GM18909 (cell line): ENCODE data around the gene OTOP3.

Source experiments
- ATAC-seq: cut with Tn5 transposase; IDR thresholded peaks from one replicate; pipeline ENCODE4 v1.9.1; 2021; ENCODE audit warnings: mild to moderate bottlenecking; ENCODE audit not compliant: unreplicated experiment, poor library complexity

OTOP3 gene

GRCh38 chr17:74916851-74917199, 18.9 kb upstream of the OTOP3 start:
- no peak for ATAC-seq

- no peak for ATAC-seq
These were observed 18.3 kb upstream of the OTOP3 start for GRCh38 chr17:74917430-74917829.

- ATAC-seq, result no peak
These were observed 16.8 kb upstream of the OTOP3 start for GRCh38 chr17:74918906-74919305.

GRCh38 chr17:74919440-74920305, 16.0 kb upstream of the OTOP3 start:
- ATAC-seq, result no peak

- no peak for ATAC-seq
These were observed 15.4 kb upstream of the OTOP3 start for GRCh38 chr17:74920306-74920620.

GRCh38 chr17:74920642-74921025, 15.1 kb upstream of the OTOP3 start:
- ATAC-seq, result no peak

- no peak for ATAC-seq
These were observed 14.5 kb upstream of the OTOP3 start for GRCh38 chr17:74921026-74921681.

GRCh38 chr17:74921769-74922168, 13.9 kb upstream of the OTOP3 start:
- ATAC-seq, result no peak

- no peak for ATAC-seq
These were observed 13.5 kb upstream of the OTOP3 start for GRCh38 chr17:74922172-74922571.

GRCh38 chr17:74922694-74923537, 12.8 kb upstream of the OTOP3 start, which contains the start of gene USH1G:
Gene USH1G (minus strand): TSS chr17:74923255. CDS start chr17:74923073, 182 bp downstream.
- ATAC-seq, result no peak

GRCh38 chr17:74923538-74924249, 12.0 kb upstream of the OTOP3 start:
- no peak for ATAC-seq

GRCh38 chr17:74924250-74924948, 11.3 kb upstream of the OTOP3 start, which contains the start of gene OTOP2:
Gene OTOP2 (plus strand): TSS chr17:74924273. CDS start chr17:74924633, 360 bp downstream.
- no peak for ATAC-seq

GRCh38 chr17:74925242-74925641, 10.5 kb upstream of the OTOP3 start:
- no peak for ATAC-seq

- no peak for ATAC-seq
These were observed 6.9 kb upstream of the OTOP3 start for GRCh38 chr17:74928786-74929185.

- ATAC-seq, result no peak
These were observed 5.1 kb upstream of the OTOP3 start for GRCh38 chr17:74930535-74931036.

GRCh38 chr17:74935048-74935447, 650 bp upstream of the OTOP3 start:
- ATAC-seq, result no peak

GRCh38 chr17:74936470-74936799, 737 bp downstream of the OTOP3 start:
- ATAC-seq, result no peak

GRCh38 chr17:74937064-74938051, 1.7 kb downstream of the OTOP3 start:
- ATAC-seq, result no peak
